ENCODE data around the gene RBBP4.
"Not testable (repeated sequence)": the region's sequence is repeated elsewhere in the genome, so short reads cannot be mapped to it uniquely, and the experiment has no call there.

GRCh38 chr1:32668716-32669115, 17.7 kb downstream of the RBBP4 start:
- not testable (repeated sequence) for TF ChIP-seq CTCF, POLR2A (IDR thresholded peaks at IDR 0.05)

Measured in suprapubic skin (tissue), 3 donors.